GM19452 (cell line): ENCODE data around the gene SLAMF7.
A peak's percentile ranks its signal among the peaks of the same experiment; 100 is the strongest.
"Not testable (repeated sequence)": the region's sequence is repeated elsewhere in the genome, so short reads cannot be mapped to it uniquely, and the experiment has no call there.

Experiments used
- ATAC-seq: cut with Tn5 transposase; IDR thresholded peaks from one replicate; pipeline ENCODE4 v1.9.1; 2021; ENCODE audit not compliant: unreplicated experiment

The SLAMF7 gene

DNA sequence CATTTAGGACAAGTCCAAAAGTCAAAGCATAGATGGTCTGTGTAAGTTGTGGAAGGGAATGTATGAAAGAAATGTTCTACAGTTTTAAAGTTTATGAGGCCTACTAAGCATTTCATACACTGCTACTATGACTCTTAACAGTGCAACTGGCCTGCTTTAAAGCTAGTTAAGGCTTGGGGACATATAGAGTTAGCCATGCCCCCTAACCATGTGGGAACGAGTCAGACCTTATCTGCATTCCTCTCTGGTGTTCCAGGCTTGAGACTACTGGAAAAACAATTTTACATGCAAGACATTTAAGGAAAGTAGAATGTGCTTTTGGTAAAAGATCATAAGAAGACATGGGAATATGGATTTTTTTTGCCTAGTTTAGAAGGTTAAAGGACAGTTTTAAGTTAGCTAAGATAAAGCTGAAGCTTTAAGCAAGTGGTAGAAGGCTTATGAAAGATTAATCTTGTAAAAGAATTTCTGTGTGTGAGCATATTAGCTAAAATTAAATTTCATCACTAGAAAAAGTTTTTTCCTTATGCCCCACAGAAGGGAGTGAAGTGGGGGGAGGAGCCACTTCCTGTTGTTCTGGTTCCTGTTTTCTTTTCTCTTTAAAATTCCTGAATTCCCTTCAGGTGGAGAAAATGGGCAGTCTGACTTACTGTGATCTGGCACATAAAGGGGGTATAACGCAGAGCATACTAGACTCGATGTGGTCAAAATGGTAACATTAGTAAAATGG lies 18.5 kb upstream of the SLAMF7 start:
- ATAC-seq, result no peak

GRCh38 chr1:160721473-160721872 lies 17.6 kb upstream of the SLAMF7 start:
- no peak for ATAC-seq

GRCh38 chr1:160722726-160723125 lies 16.3 kb upstream of the SLAMF7 start:
- no peak for ATAC-seq

GRCh38 chr1:160723332-160723731 lies 15.7 kb upstream of the SLAMF7 start:
- no peak for ATAC-seq

DNA sequence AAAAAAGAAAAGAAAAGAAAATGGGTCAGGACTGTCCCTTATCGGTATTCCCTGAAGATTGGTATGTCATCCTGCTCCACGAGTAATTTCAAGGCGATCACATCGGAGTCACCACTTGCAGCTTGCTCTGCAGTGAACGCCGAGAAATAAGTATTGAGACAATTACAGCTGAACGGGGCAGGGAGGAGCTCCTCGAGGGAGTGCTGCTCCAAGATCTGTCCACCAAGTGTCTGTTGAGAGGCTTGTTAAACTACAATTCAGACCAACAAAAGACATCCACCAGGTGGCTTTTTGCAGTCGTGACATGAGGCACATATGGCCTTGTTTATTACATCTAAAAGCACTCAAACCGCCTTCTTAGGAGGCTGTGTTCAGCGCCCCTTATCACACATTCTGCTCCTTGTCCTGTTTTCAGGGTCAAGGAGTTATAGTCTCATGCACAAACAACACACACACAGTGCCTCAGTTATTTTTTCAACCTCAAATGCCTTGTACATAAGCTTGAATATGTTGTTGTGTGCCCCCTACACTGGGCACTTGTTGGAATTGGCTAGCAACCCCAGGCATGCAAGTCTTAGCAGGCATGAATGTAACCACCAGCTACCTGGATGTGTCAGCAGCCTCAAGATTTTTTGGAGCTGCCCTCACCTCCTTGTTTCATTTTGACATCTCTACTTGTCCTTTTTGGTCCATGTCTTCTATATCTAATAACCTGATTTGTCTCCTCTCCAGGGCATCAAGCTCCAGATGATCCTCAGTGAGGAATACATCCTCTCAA lies 14.4 kb upstream of the SLAMF7 start:
- no peak for ATAC-seq

GRCh38 chr1:160726114-160726497 lies 12.9 kb upstream of the SLAMF7 start:
- peak; percentile 21 for ATAC-seq

GRCh38 chr1:160726498-160727315 lies 12.3 kb upstream of the SLAMF7 start:
- ATAC-seq, result peak; percentile 71

- ATAC-seq, result no peak
These were observed 11.8 kb upstream of the SLAMF7 start for GRCh38 chr1:160727316-160727640.

DNA sequence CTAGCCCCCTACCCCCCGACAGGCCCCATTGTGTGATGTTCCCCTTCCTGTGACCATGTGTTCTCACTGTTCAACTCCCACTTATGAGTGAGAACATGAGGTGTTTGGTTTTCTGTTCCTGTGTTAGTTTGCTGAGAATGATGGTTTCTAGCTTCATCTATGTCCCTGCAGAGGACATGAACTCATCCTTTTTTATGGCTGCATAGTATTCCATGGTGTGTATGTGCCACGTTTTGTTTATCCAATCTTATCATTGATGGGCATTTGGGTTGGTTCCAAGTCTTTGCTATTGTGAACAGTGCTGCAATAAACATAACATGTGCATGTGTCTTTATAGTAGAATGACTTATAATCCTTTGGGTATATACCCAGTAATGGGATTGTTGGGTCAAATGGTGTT lies 7.5 kb upstream of the SLAMF7 start:
- ATAC-seq, result not testable (repeated sequence)

DNA sequence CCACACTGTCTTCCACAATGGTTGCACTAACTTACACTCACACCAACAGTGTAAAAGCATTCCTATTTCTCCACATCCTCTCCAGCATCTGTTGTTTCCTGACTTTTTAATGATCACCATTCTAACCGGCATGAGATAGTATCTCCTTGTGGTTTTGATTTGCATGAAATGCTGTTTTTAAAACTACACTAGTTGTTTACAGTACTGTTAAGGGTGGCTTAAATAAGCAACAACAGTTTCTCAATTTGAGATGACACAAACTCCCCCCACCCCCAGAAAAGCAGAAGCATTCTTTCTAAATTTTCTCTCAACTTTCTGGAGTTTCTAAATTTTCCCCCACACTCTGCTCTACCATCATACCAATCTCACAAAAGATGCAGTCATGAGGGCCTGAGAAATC lies 7.1 kb upstream of the SLAMF7 start:
- no peak for ATAC-seq

DNA sequence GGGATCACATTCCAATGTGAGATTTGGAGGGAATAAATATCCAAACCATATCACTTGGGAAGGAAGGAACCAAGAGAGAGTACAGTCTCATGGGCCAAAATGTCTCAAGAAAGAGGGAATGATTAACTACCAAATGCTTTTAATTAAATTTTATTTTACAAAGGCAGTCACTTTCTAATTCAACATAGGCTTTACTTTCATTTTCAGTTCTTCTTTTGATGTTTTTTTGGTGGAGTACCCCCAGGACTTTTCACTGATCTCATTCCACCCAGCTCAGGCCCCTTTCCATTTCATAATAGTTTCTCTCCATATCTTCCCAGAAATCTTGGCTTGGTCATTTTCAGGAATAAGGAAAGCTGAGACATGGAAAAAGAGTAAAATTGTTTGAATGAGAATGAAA lies 5.1 kb upstream of the SLAMF7 start:
- ATAC-seq, result no peak

- ATAC-seq, result no peak
These were observed 4.7 kb upstream of the SLAMF7 start for GRCh38 chr1:160734301-160734700.

- no peak for ATAC-seq
These were observed 776 bp upstream of the SLAMF7 start for GRCh38 chr1:160738271-160738670.

DNA sequence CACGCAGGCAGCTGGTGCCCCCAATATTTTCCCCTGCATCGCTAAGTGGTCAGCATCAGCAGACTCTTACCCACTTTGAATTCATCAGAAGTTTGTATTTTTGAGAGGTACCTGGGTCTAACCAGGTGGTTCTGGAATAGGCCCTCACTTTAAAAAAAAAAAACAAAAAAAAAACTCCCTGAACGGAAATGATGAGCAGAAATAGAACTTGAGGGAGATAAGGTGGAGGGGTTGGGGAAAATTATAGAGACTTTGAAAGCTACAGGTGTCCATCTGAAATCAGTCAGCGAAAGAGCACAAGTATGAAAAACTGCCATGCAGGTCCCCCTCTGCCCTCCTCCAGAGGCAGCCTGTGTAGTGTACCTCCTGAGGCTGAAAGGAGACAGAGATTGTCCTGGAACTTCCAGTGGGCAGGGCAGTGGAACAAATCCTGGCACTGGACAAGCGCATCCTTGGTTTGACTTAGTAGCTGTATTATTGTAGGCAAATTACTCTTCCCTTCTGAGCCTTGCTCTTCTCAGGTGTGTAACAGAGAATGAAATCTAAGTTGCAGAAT lies 1.2 kb downstream of the SLAMF7 start:
- no peak for ATAC-seq

- no peak for ATAC-seq
These were observed 2.0 kb downstream of the SLAMF7 start for GRCh38 chr1:160741092-160741501.

DNA sequence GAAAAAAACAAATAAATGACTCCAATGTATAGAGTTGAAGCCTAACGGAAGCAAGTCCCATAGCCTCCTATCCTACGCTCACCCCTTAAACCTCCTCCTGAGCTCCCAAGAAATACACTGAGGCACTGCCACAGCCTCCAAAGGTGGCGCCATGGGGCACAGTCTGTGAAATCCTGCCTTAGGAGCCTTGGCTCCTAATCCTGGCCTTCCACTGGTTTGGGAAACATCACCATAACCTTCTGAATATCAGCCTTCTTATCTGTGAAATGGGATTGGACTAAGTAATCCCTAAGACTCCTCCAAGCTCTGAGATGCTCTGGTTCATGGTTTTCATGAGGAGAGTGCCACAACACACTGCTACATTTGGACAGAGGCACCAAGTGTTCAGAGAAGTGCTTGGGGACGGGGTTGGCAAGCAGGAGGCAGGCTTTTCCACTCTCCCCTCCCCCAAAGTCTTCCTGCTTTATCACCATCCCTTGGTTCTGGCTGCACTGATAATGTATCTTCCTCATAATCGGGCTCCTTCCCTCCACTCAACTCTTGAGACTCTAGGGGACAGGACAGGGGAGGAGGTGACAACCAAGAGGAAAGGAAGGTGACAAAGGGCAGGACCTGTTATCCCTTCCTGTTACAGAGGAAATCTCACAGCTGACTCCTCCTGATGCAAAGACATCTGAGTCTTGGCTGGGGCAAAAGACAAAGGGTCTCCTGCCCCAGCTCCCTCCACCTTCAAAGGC lies 2.7 kb downstream of the SLAMF7 start:
- no peak for ATAC-seq

DNA sequence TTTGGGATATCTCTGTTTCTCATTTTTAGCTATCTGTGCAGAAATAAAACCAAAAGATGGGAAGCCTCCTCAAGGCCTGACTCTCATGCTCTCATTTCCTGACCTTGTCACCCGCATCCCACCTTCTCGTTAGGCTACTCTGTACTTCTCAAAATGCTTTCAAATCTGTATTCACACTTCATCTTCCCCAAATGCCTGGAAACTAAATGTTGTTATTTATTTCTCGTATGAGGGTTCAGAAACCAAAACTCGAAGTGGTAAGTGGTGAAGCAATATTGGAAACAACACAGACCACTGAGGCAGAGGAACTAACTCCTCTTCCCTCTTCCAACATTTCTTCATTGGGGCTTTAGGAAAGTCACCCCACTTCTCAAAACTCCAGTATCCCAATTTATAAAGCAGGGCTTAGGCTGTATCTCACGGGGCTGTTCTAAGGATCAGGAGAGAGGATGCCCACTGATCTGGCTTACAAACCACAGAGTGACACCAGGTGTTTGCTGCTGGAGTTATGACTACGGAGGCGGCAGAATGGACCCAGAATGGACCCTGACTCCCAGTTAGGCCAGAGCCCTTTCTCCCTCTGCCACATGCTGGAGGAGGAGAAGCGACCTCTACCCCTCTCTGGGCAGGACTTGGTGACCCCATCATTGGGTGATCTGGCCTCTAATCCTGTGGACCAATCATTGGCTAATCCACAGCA lies 3.5 kb downstream of the SLAMF7 start:
- ATAC-seq, result no peak

- ATAC-seq, result no peak
These were observed 4.2 kb downstream of the SLAMF7 start for GRCh38 chr1:160743266-160743665.

DNA sequence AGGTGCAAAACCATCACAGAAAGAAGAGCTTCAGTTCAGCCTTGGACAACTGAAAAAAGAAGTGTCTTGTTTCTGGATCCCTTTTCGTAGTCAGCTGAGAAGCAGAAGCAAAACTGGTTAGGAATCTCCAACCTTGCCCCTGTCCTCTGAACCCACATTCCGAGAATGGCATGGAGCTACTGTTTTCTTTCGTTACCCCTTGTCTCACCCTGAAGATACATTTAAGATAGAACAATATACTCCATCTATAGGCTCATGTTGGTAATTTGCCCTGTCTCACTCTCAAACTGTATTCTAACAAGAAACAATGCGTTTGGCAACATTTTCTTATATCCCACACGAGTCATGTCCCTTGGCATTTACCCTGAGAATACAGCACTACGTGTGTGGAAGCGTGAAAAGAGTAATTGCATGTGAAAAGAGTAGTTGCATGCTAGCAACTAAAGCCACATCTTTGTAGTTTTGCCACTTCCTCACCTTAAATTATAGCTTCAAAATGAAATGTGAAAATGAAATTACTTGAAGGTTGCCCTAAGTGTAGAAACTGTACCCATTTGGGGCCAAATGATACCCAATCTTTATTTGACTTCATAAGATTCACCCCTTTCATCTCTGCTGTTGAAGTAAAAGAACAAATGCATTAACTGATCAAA lies 5.3 kb downstream of the SLAMF7 start:
- ATAC-seq, result no peak
